ENCODE data around the gene DUX4. TPM values are rescaled to one million over a fixed set of nuclear protein-coding genes. Genes with fewer than 3 reads are reported as not detected.
"Not testable (repeated sequence)": the region's sequence is repeated elsewhere in the genome, so short reads cannot be mapped to it uniquely, and the experiment has no call there.

The DUX4 gene
- total RNA-seq, result not detected
- total RNA-seq, result 0 reads per million in 2 donors

- H3K36me3 Mint-ChIP-seq (ENCODE audit: low read depth); H3K4me3 Mint-ChIP-seq; ATAC-seq; H3K4me1 Mint-ChIP-seq; H3K27me3 Mint-ChIP-seq; H3K27ac Mint-ChIP-seq; H3K9me3 ChIP-seq (ENCODE audit: control insufficient read depth, low read length, poor library complexity, severe bottlenecking): not testable (repeated sequence)
- peak in 1 of 3 donors; percentile 24 for DNase-seq
These were observed at the start of gene DUX4 for GRCh38 chr4:190173428-190173827. DUX4 (plus strand) TSS chr4:190173774; CDS start chr4:190173774, 0 bp downstream.

GRCh38 chr4:190175436-190175835, 1.9 kb downstream of the DUX4 start:
- H3K27me3 Mint-ChIP-seq; H3K27ac Mint-ChIP-seq; H3K9me3 ChIP-seq (ENCODE audit: control insufficient read depth, low read length, poor library complexity, severe bottlenecking); DNase-seq; H3K4me3 Mint-ChIP-seq; ATAC-seq; H3K36me3 Mint-ChIP-seq (ENCODE audit: low read depth); H3K4me1 Mint-ChIP-seq: not testable (repeated sequence)

- ATAC-seq, result peak; percentile 14
- not testable (repeated sequence) for H3K9me3 ChIP-seq (ENCODE audit: control insufficient read depth, low read length, poor library complexity, severe bottlenecking); H3K4me1 Mint-ChIP-seq; H3K27ac Mint-ChIP-seq; H3K4me3 Mint-ChIP-seq; H3K27me3 Mint-ChIP-seq; H3K36me3 Mint-ChIP-seq (ENCODE audit: low read depth)
- peak in 1 of 3 donors; percentile 6 for DNase-seq
These were observed 4.4 kb downstream of the DUX4 start for GRCh38 chr4:190177727-190178605.

- not testable (repeated sequence) for H3K27ac Mint-ChIP-seq; H3K36me3 Mint-ChIP-seq (ENCODE audit: low read depth); DNase-seq; H3K9me3 ChIP-seq (ENCODE audit: control insufficient read depth, low read length, poor library complexity, severe bottlenecking); H3K4me3 Mint-ChIP-seq; H3K27me3 Mint-ChIP-seq; H3K4me1 Mint-ChIP-seq
- ATAC-seq, result peak; percentile 13
These were observed 5.0 kb downstream of the DUX4 start for GRCh38 chr4:190178606-190178990.

GRCh38 chr4:190179030-190179739, 5.6 kb downstream of the DUX4 start:
- peak; percentile 61 for ATAC-seq

GRCh38 chr4:190179740-190180094, 6.1 kb downstream of the DUX4 start:
- not testable (repeated sequence) for H3K27me3 Mint-ChIP-seq; H3K36me3 Mint-ChIP-seq (ENCODE audit: low read depth); H3K9me3 ChIP-seq (ENCODE audit: control insufficient read depth, low read length, poor library complexity, severe bottlenecking); H3K4me3 Mint-ChIP-seq; ATAC-seq; DNase-seq; H3K27ac Mint-ChIP-seq; H3K4me1 Mint-ChIP-seq

More at GRCh38 chr4:190179030-190179739, 5.6 kb downstream of the DUX4 start:
- not testable (repeated sequence) for H3K4me3 Mint-ChIP-seq; H3K4me1 Mint-ChIP-seq; H3K27ac Mint-ChIP-seq; H3K27me3 Mint-ChIP-seq; H3K36me3 Mint-ChIP-seq (ENCODE audit: low read depth); H3K9me3 ChIP-seq (ENCODE audit: control insufficient read depth, low read length, poor library complexity, severe bottlenecking)
- DNase-seq, result peak in 1 of 3 donors; percentile 3

- H3K27ac Mint-ChIP-seq; H3K27me3 Mint-ChIP-seq; H3K36me3 Mint-ChIP-seq (ENCODE audit: low read depth); DNase-seq; H3K4me1 Mint-ChIP-seq; H3K4me3 Mint-ChIP-seq; H3K9me3 ChIP-seq (ENCODE audit: control insufficient read depth, low read length, poor library complexity, severe bottlenecking); ATAC-seq: not testable (repeated sequence)
These were observed 7.4 kb downstream of the DUX4 start for GRCh38 chr4:190180947-190181346.

- H3K27me3 Mint-ChIP-seq; H3K4me1 Mint-ChIP-seq; H3K9me3 ChIP-seq (ENCODE audit: control insufficient read depth, low read length, poor library complexity, severe bottlenecking); H3K36me3 Mint-ChIP-seq (ENCODE audit: low read depth); ATAC-seq; H3K27ac Mint-ChIP-seq; H3K4me3 Mint-ChIP-seq: not testable (repeated sequence)
- peak in 1 of 3 donors; percentile 10 for DNase-seq
These were observed 8.0 kb downstream of the DUX4 start for GRCh38 chr4:190181481-190182100.

GRCh38 chr4:190203510-190203909, 29.9 kb downstream of the DUX4 start:
- not testable (repeated sequence) for H3K36me3 Mint-ChIP-seq (ENCODE audit: low read depth); H3K9me3 ChIP-seq (ENCODE audit: control insufficient read depth, low read length, poor library complexity, severe bottlenecking); H3K4me3 Mint-ChIP-seq; H3K4me1 Mint-ChIP-seq; ATAC-seq; H3K27me3 Mint-ChIP-seq; H3K27ac Mint-ChIP-seq
- DNase-seq, result peak in 1 of 3 donors; percentile 6

Other genes starting within 250 kb of the DUX4 start
- gene FRG1, start 232.9 kb upstream of the DUX4 start, total RNA-seq, result 10 to 100 TPM; 38.8 to 54.0 TPM
- not detected for gene FRG2, start 146.5 kb upstream of the DUX4 start, total RNA-seq
- not detected for gene DBET, start 109.3 kb upstream of the DUX4 start, total RNA-seq